Activated naive CD4-positive, alpha-beta T cell (primary cell): Measurements from ENCODE around the gene ARPC5.
A peak's percentile ranks its signal among the peaks of the same experiment; 100 is the strongest.
"Not testable (repeated sequence)": the region's sequence is repeated elsewhere in the genome, so short reads cannot be mapped to it uniquely, and the experiment has no call there.

ENCODE experiments used
- DNase-seq, 4 experiments: peaks; one replicate each; lab custom pipeline; 2025; lab: John Stamatoyannopoulos, UW

The ARPC5 gene

DNA sequence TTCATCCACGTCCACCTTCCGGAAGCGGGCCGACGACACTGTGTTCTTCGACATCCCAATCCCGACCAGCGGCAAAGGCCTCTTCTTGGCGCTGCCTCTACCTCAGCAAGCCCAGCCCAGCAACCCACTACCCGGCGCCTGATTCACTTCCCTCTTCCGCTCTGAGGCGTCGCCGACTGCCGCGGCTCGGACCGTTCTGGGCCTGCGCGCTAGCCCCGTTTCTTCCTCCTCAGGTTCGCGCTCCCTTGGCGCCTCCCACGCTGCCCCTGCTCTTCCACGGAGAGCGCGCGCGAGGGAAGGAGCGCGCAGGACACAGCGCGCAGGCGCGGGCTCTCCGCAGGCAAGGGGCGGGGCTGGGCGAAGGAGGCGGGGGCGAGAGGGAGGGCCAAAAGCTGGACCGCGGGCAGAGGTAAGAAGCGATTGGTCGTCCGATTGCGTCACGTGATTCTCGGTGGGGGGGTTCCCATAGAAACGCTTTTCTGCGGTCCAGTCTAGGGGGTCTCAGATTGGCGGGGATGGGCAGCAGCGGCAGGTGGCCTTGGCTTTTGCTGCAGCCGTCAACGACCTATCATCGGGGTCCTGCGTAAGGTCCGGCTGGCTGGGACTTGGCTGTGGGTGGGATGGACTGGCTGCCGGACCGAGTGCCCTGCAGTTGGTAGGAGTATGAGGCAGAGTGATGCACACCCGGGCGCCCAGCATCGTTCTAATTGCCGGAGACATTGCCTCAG lies at the start of gene ARPC5:
Gene ARPC5 (minus strand): TSS at position 178 of the 728 bp plus-strand sequence. CDS start 124 bp downstream, at position 54.
- peak; percentile 86 to 92 (median 87) for DNase-seq

DNA sequence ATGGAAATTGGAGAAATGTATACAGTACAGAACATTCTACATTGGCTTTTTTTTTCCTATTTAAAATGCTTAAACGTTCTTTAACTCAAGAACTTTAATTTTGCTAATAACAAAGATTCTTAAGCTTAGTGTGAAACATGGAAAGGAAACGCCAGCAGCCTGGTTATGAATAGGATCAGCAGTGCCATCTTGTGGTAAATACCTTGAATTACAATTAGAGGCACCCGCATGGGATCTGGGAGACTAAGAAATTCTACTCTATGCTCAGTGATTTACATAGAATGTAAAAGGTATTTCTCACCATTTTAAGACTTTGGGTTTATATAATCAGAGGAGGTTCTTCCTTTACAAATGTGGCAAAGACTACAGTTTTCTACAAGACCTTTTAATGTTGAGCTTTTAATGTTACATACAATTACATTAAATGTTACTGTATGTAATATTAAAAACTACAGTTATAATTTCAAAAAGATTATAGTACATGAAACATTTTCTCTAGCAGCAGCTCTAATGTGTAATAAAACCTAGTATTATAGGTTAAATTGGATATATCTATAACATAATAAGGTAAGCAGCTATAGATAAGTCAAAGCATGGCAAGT lies 49.6 kb upstream of the ARPC5 start:
- no peak for DNase-seq

DNA sequence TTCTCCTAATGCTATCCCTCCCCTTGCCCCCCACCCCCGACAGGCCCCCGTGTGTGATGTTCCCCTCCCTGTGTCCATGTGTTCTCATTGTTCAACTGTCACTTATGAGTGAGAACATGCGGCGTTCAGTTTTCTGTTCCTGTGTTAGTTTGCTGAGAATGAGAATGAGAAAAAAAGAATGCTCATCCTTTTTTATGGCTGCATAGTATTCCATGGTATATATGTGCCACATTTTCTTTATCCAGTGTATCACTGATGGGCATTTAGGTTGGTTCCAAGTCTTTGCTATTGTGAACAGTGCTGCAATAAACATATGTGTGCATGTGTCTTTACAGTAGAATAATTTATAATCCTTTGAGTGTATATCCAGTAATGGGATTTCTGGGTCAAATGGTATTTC lies 43.8 kb upstream of the ARPC5 start:
- not testable (repeated sequence) for DNase-seq

DNA sequence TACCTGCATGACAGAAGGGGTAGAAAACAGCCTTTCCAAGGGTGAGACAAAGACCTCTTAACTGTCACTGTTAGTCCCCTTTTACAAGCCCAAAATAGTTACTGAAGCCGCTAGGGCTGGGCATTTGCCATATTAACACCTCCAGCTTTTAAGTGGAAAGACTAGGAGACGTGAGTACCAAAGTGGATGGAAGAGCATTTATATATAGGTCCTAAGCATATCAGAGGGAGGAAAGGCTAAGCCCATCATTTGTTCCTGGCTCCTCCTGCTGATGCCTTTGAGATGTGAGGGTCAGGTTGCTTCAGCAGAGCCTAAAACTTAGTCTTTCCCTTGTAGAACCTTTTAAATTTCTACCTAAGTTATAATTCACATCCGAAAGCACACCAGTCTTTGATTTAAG lies 43.2 kb upstream of the ARPC5 start:
- no peak for DNase-seq

DNA sequence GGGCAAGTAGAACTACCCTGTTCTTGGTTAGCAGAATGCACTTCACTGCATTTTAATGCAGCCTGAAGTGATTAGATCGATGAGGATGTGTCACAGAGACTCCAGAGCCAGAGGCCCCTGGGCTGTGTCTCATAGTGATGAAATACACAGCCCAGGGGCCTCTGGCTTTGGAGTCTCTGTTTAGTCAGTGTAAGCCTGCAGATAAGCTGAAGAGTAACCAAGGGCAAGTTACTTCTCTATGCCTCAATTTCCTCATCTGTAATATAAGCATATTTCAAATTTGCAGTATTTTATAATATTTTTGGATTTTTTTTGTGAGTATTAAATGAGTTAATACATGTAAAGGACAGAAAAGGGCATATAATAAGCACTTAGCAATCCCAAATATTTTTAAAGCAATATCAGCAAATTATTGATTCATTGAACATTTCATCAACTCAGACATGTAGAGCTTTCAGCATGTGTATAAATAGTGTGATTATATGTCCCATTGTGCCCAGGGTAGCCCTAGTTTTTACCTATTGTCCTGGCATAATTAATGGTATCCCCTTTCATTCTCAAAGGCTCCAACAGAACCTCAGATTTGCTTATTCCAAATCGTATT lies 41.1 kb upstream of the ARPC5 start:
- no peak for DNase-seq

DNA sequence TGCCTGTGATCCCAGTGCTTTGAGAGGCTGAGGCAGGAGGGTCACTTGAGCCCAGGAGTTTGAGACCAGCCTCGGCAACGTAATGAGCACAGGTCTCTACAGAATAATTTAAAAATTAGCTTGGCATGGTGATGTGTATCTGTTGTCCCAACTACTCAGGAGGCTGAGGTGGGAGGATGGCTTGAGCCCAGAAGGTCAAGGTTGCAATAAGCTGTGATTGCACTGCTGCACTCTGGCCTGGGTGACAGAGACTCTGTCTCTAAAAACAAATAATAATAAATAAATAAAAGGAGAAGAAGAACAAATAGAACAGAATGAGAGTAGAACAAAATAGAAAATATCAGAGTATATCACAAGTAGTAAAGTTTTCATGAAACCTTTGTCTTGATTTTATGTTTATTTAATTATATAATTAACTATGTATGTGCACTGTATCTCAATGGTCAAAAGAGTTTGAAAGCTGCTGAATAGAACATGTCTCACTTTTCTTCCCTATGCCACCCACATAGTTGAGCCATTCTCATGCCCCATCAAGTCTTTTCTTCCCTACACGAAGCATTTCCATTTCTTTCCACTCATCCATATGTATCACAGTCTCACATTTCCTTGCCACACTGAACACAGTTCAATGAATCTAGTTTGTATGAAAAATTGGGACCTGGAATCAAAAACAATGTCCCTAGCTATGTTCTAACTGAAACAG lies 40.5 kb upstream of the ARPC5 start:
- no peak for DNase-seq

DNA sequence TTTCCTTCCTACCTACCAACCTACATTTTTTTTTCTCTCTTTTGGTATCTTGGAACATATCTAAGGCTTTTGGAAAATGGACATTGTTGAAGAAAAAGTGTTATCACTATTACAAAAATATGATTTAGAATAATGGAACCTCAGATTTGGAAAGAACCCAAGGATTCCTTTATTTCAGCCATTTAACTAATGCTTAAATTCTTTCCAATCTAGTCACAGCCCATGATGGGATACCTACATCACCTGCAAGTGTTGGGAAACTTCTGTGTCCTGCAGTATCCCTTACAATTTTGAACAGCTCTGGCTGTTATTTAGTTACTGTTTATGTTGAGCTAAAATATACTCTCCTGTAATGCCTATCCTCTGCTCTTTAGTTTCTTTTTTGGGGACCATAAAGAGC lies 39.8 kb upstream of the ARPC5 start:
- no peak for DNase-seq

DNA sequence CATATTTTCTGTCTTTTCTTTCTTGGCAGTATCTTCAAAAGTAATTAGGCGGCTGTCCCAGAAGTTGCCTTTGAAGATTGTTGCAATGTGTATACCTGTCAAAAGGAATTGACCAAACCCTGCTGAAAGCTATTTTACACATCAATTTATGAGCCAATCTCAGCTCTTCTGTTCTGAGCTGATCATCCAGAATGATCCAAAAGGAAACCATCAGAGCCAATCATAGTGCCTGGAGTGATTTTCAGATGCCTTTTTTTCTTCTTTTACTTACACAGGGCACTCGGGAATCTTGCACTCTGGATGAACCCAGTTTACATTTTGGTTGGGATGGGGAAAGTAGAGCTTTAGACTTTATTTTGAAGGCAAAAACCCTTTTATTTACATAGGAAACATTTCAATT lies 39.3 kb upstream of the ARPC5 start:
- no peak for DNase-seq

DNA sequence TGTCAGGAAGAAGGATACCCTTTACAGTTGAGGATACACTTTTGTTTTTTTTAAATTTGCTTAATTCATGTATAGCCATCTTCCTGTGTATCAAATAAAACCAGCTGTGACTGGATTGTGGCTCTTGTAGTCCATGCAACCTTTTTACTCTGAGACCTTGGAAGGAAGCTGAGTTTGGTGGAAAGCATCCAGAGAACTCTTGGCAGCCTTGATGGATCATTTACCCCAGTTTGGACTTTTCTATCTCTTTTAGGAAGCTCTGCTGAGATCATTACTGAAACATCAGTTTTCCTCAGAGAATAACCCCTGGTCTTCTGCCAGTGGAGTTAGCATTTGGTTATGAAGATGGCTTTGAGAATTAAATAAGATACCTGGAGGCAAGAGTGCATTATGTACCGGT lies 38.8 kb upstream of the ARPC5 start:
- DNase-seq, result no peak

DNA sequence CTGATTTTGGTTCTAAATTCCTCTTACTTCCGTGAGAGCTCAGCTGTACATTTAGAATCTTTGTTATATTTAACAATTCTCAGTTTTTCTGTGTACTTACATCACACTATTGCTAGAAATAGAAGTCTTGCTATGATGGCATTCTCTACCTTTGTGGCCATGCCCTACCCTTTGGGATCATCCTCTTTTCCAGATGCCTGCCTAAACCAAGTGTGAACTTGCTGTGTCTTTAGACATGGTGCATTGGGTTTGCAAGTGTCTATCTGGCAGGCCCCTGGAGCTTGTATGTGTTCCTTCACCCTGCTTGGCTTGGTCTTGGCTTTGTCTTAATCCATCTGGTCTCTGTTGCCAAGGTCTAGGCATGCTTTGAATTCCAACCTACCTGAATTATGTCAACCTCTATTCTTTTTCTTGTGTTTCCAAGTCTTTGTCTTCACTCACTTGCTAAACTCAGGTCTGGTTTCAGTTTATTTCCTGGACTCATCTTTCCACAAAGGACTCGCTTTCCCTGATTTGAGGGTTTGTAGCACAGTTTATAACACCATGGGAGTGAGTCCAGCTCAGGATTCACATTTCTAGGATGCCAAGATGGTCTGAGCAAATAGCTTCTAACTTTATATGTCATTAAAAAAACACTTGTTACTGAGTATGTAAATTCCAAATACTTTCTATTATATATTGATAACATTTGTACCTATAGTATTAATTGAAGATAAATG lies 38.2 kb upstream of the ARPC5 start:
- no peak for DNase-seq

DNA sequence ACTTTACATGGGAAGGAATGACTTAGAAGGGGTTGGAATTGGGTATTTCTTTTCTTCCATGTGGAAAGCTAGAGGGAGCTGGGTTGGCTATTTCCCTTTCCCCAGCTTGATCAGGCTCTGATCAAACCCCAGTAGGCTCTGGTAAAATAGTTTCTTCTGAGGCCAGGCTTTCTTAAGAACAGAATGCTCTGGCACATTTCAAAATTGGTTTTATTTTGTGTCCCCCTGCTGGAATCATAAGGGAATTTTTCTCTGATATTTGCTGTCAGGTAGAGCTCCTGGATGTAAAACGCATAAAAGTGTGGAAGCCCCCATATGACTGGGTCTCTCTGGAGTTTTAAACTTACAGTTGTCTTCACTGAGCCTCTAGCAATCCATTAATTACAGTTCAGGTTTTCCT lies 34.6 kb upstream of the ARPC5 start:
- DNase-seq, result no peak

DNA sequence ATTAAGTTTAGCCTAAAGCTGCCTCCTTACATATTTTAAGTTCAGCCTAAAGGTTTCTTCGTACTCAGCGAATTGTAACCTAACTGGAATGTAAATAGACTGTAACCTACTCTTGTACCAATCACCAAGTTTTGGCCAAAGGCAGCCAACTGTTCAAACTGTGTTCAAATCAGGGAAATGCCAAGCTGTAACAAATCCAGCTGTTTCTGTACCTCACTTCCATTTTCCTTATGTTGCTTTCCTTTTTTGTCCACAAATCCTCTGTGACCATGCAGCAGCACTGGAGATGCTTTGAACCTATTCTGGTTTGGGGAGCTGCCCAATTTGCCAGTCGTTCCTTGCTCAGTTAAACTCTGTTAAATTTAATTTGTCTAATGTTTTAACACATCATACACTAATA lies 20.8 kb upstream of the ARPC5 start:
- DNase-seq, result no peak

DNA sequence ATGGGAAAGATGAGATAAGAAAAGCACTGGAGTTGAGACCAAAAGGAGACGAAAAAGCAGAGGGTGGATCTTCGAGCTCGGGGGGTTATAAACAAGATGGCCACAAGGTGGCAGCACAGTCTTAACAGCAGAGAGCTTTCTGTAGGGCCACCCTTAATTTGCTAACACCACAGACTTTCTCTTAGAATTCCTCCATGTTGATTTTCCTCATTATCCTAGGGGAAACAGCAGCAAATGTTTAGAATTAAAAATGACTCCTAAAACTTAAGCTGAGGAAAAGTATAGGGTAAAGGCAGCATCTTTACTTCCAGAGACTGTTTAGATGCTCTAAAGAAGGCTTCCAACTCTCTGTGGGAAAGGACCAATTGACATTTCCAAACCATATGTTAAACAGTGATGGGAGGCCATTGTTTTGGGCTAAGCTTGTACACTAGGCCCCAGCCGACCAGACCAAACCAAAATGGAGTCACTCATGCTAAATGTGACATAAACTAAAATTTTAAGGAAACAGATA lies 20.0 kb upstream of the ARPC5 start:
- peak; percentile 16 to 63 (median 56) for DNase-seq

DNA sequence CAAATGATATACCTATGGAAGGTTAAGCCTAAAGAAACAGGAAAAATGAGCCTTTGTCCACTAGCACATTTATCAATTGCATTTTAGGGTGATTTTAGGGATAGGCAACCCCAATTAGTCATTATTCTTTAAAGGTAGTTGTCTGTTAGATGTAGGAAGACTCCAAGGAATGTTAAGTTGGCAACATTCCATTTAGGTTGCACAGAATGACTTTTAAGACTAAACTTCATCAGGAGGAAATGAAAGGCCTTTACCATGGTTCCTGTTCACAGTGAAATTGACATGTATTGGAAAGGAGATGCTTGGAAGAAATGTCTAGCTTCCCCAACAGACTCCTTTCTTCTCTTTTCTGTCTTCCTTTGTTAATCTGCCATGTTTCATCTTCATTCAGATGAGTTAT lies 19.1 kb upstream of the ARPC5 start:
- no peak for DNase-seq

DNA sequence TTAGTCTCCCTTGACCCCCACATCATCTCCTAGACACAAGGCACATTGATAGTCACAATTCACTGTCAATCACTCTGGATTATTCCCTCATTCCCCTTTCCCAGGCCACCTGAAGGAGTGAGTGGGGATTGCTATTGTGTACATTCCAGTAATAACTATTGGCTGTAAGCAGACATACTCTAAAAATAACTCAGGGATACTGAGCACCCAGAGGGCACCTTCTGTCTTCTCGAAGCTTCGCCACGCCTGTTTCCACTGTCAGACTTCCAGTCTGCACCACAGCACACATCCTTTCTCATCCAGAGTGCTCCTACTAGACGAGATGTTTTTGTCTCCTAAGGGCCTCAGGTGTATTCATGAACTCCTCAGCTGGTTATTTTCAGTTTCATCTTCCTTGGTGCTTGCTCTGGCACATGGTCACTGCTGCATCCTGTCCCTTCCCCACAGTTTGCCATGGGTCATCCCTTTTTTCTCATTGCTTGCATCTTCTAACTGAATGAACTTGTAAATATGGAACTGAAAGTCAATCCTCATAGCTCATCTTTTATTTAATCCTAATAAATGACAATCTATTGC lies 18.4 kb upstream of the ARPC5 start:
- no peak for DNase-seq

DNA sequence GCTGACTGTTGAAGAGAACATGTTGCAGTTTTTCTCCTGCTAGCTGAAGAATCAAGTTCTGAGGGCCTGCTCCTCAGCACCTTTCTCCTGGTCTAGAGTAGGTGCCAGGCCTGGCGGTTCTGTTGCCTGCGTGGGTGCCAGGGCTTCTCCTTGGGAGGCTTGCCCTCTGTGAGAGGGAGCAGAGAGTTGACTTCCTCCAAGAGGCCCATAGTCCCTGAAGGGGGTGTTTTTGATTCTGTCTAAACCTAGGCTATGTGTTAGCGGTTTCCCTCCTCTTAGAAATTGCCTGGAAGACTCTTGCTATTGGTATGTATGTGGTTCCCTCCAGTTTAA lies 17.8 kb upstream of the ARPC5 start:
- DNase-seq, result no peak

DNA sequence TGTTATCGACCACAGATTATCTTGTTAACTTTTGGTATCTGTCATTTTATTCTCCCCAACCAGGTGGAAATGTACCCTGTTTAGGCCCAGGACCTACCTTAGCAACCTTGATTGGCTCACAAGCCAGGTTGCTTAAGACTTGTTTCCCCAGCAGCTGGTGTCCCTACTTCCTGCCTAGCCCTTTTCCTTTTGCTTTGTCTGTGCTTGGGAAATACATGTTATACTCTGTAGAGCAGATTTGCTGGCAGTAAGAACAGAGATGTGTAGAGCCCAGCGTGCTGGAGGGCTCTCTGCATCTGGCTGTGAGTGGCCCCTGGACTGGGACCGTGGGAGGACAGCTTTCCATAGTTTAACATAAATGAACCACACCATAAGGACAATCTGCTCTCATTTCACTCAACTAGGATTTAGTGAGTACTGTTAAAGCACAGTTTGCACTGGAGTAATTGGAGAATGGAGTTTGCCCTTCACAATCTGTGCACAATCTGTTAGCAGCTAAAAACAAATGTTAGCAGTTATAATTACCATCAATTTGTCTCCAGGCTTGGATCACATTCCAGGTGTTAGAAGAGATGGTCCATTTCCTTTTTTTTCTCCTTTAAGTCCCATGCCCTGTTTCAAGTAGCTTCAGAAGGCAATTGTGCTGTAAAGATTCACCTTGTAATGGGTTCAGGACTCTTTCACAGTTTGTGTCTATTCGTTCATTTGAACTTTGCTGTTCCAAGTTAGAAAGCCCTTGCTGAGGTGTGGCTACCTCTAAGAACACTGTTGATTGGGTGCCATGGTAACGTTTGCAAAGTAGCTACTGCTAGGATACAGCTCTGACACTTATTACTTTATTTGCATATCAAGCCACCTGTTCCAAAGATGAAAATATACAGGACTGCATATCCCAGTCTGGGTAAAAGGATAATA lies 17.2 kb upstream of the ARPC5 start, which contains the start of gene APOBEC4:
Gene APOBEC4 (minus strand): TSS at position 770 of the 915 bp plus-strand sequence. CDS start 4,535 bp downstream, outside the sequence.
- no peak for DNase-seq

DNA sequence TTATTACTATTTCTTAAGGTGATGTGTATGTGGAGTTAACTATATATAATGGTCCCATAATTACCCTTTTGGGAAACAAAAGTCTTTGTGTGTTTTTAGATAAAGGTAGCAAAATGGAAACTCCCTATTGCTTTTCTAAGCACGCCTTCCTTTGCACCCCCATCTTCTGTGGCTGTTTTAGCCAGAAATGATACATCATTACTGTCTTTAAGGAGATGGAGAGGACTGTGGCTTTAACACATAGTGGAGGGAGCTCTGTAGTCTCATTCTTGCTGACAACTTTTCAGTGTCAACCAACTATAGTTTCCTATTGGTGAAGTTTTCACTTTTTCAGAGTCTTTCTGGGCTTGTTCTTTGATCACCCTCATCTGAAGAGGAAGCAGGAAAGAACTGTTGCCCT lies 16.5 kb upstream of the ARPC5 start:
- DNase-seq, result no peak

DNA sequence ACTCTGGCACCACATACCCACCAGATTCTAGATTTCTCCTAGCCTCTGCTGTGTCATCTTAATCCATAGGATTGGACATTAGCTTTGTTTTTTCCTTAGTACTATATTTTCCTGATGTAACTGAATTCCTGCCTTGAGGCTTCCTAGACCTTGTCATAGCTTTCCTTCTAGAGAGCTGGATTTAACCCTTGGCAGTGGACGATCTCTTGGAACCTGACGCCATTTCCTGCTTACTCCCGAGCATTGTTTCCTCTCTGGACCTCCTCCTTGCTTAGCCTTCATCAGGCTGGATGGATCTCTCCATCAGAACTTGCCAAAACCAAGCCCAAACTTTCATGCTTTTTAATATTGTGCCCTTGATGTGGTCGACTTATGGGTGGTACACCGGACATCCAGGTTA lies 16.0 kb upstream of the ARPC5 start:
- no peak for DNase-seq

DNA sequence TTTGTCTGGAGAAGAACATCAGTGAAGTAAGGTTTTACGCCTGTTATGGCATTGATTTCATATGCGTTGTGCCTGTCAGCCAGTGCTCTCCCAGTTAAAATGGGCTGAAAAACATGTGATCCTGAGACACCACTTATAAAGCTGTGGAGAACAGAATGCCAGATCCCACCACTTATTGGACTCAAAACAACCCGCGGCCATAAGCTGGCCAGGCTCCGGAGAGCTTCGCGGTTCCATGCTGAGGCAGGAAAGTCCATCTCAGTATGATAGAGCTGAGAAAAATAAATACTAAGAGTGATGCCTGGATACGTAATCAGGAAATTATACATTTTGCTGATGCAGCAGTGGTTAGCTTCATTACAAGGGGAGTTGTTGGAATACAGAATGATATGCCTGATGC lies 12.5 kb upstream of the ARPC5 start:
- no peak for DNase-seq

DNA sequence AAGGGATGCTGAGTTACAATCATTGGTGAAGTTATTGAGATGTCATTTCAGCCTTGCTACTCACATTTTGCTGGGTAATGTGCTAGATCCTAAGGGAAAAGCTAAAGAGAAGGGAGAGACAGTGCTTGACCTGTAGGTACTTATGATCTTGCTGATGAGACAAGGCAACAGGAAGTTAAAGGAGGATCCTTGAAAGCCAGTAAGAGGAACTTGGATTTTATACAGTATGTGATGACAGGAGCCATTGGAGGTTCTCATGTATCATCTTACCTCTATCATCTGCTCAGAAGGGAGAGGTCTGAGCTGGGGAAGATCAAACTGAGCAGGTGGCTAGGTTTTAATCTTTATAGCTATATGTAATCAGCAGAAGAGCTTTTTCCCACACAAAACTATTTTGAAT lies 11.2 kb upstream of the ARPC5 start:
- DNase-seq, result no peak
